ENCODE data around the gene CCHCR1.

- TF ChIP-seq SP1 (IDR thresholded peaks at IDR 0.05; ENCODE audit: low read depth, low read length), result no peak
- TF ChIP-seq EP300 (IDR thresholded peaks at IDR 0.05; ENCODE audit: borderline replicate concordance in 1 of 2, low read depth in 2 of 2, low read length in 2 of 2), result no peak
- TF ChIP-seq, protein P1, sequence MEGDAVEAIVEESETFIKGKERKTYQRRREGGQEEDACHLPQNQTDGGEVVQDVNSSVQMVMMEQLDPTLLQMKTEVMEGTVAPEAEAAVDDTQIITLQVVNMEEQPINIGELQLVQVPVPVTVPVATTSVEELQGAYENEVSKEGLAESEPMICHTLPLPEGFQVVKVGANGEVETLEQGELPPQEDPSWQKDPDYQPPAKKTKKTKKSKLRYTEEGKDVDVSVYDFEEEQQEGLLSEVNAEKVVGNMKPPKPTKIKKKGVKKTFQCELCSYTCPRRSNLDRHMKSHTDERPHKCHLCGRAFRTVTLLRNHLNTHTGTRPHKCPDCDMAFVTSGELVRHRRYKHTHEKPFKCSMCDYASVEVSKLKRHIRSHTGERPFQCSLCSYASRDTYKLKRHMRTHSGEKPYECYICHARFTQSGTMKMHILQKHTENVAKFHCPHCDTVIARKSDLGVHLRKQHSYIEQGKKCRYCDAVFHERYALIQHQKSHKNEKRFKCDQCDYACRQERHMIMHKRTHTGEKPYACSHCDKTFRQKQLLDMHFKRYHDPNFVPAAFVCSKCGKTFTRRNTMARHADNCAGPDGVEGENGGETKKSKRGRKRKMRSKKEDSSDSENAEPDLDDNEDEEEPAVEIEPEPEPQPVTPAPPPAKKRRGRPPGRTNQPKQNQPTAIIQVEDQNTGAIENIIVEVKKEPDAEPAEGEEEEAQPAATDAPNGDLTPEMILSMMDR (IDR thresholded peaks at IDR 0.05; ENCODE audit: control extremely low read depth in 1 of 3, insufficient read depth in 1 of 3, low read depth in 1 of 3, low read length in 3 of 3), result no peak
- TF ChIP-seq CHD2 (IDR thresholded peaks at IDR 0.05; ENCODE audit: low read length), result no peak
- no peak for TF ChIP-seq TAF1 (IDR thresholded peaks at IDR 0.05; ENCODE audit: low read depth, low read length)
- TF ChIP-seq RXRA (IDR thresholded peaks at IDR 0.05; ENCODE audit: insufficient read depth, low read depth, low read length), result no peak
- no peak; the same call in 1 of the 2 replicates for TF ChIP-seq POLR2AphosphoS5 (IDR thresholded peaks at IDR 0.05; ENCODE audit: low read depth, low read length)
- TF ChIP-seq ZNF274 (IDR thresholded peaks at IDR 0.05; ENCODE audit: borderline replicate concordance, extremely low read depth, low read length), result no peak
- no peak for TF ChIP-seq SUZ12 (IDR thresholded peaks at IDR 0.05; ENCODE audit: low read length)
Observed at GRCh38 chr6:31161216-31162126, 3.9 kb upstream of the CCHCR1 start.
